ENCODE measurements around the gene GMFB.

GRCh38 chr14:54451121-54451601, 37.6 kb downstream of the GMFB start:
- TF ChIP-seq CTCF (IDR thresholded peaks at IDR 0.05) (no peak), POLR2A (IDR thresholded peaks at IDR 0.05; ENCODE audit: low read length) (no peak), RAD21 (conservative IDR thresholded peaks at IDR 0.05 in 1 of 2, IDR thresholded peaks at IDR 0.05 in 1 of 2) (no peak), KDM1A (IDR thresholded peaks at IDR 0.05; ENCODE audit: low read depth) (no peak), CEBPB (IDR thresholded peaks at IDR 0.05) (no peak), FOSB (CRISPR knock-in tag; IDR thresholded peaks at IDR 0.05) (no peak), REST (IDR thresholded peaks at IDR 0.05) (no peak)

Measured in A549 (cell line).